Sigmoid colon (tissue), 7 donors: ENCODE data around the gene GABRR1. TPM values are rescaled to one million over a fixed set of nuclear protein-coding genes. Genes with fewer than 3 reads are reported as not detected.

Source experiments
- DNase-seq: peaks from one replicate; pipeline ENCODE4 v3.0.0-alpha.2; 2019
- H3K27ac ChIP-seq, 4 donors: fragments of 200-600 bp; sonication (generic); one replicate each; pipeline ENCODE4 v1.5.1; 2016 to 2019; ENCODE audit warnings: mild to moderate bottlenecking in 1 of 4
- H3K27me3 ChIP-seq, 3 donors: fragments of 200-600 bp; sonication (generic); one replicate each; pipeline ENCODE4 v1.5.1; 2019; ENCODE audit warnings: mild to moderate bottlenecking in 1 of 3
- H3K36me3 ChIP-seq, 4 donors: fragments of 200-600 bp; sonication (generic); one replicate each; pipeline ENCODE4 v1.5.1; 2016 to 2019
- H3K4me1 ChIP-seq, 4 donors: fragments of 200-600 bp; sonication (generic); one replicate each; pipeline ENCODE4 v1.5.1; 2017 to 2019
- H3K4me3 ChIP-seq, 4 donors: fragments of 200-600 bp; sonication (generic); one replicate each; pipeline ENCODE4 v1.5.1; 2017 to 2019; ENCODE audit warnings: mild to moderate bottlenecking in 2 of 4, moderate library complexity in 1 of 4
- H3K9me3 ChIP-seq, 4 donors: fragments of 200-600 bp in 3 of 4; sonication (generic) in 3 of 4; one replicate each; pipeline versions ENCODE4 v1.5.1 to v1.6.1; 2013 to 2019
- EP300 ChIP-seq, 4 donors: sonication (generic); formaldehyde crosslinking; IDR thresholded peaks; one replicate each; pipeline ENCODE4 v1.6.1; 2017; ENCODE audit warnings: antibody characterized with exemption in 4 of 4
- POLR2A ChIP-seq, 2 donors: fragments of 450-650 bp; IDR thresholded peaks; one replicate each; pipeline ENCODE4 v1.6.1; 2016; ENCODE audit warnings: antibody characterized with exemption in 2 of 2, mild to moderate bottlenecking in 2 of 2, moderate library complexity in 2 of 2
- POLR2AphosphoS5 ChIP-seq, 4 donors: sonication (generic); formaldehyde crosslinking; IDR thresholded peaks; one replicate each; pipeline ENCODE4 v1.6.1; 2017; ENCODE audit warnings: antibody characterized with exemption in 4 of 4
- WGBS, 2 donors: extraction: QIAGEN DNeasy Blood & Tissue Kit; methylation state at CpG; one replicate each; pipeline ENCODE4 v1.1.7; 2013; 5-methylcytosine and 5-hydroxymethylcytosine counted together
- intact Hi-C: fragments of 100-400 bp; cut with DNase I; formaldehyde crosslinking; loops from one replicate; pipeline ENCODE4 v1.15.1; 2023
- polyA plus RNA-seq, 3 donors: library from polyadenylated mRNA; stranded (reverse); fragments of 200-250 nt; gene quantifications; one replicate each; pipeline ENCODE4 v1.2.3, GENCODE V29; 2013
- total RNA-seq, 4 donors: library from RNA; depleted of rRNA; stranded (reverse); fragments of >200 nt; gene quantifications; one replicate each; pipeline ENCODE4 v1.1.0, GENCODE V29; 2016
- TF ChIP-seq, protein P1 (sequence below), 4 experiments: fragments of 450-650 bp in 3 of 4; fragments of 200-600 bp in 1 of 4; IDR thresholded peaks; one replicate each; pipeline ENCODE4 v1.5.1; 2016 to 2019; ENCODE audit warnings: antibody characterized with exemption in 4 of 4, mild to moderate bottlenecking in 3 of 4, moderate library complexity in 2 of 4
- donor health status: healthy with polysubstance abuse.
- donor health status: Bipolar disorder and iron deficiency.
- donor health status: healthy.

The GABRR1 gene
- total and polyA plus RNA-seq, 7 donors: 0.04 TPM; not detected in 6

DNA sequence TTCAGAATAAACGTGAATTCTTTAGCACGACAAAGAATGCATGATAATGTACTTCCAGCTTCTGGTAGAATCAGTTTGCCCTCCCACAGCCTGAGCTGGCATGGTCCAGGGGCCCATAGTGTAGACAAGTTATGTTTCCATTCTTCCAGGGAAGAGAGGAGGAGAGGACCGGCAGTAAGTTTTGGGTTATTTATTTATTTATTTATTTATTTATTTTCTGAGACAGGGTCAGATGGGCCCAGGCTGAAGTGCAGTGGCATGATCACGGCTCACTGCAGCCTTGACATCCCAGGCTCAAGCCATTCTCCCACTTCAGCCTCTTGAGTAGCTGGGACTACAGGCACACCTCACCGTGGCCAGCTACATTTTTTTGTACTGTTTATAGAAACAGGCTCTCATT is 4.7 kb downstream of the GABRR1 start:
- H3K4me3 ChIP-seq: no peak overlapping the region
- intact Hi-C loops: no loop called here
- no peaks in the 10 kb centered on the region for H3K36me3 ChIP-seq
- TF ChIP-seq POLR2AphosphoS5 (IDR thresholded peaks at IDR 0.05) (no peak), POLR2A (IDR thresholded peaks at IDR 0.05) (no peak), EP300 (IDR thresholded peaks at IDR 0.05) (no peak)
- TF ChIP-seq, protein P1, sequence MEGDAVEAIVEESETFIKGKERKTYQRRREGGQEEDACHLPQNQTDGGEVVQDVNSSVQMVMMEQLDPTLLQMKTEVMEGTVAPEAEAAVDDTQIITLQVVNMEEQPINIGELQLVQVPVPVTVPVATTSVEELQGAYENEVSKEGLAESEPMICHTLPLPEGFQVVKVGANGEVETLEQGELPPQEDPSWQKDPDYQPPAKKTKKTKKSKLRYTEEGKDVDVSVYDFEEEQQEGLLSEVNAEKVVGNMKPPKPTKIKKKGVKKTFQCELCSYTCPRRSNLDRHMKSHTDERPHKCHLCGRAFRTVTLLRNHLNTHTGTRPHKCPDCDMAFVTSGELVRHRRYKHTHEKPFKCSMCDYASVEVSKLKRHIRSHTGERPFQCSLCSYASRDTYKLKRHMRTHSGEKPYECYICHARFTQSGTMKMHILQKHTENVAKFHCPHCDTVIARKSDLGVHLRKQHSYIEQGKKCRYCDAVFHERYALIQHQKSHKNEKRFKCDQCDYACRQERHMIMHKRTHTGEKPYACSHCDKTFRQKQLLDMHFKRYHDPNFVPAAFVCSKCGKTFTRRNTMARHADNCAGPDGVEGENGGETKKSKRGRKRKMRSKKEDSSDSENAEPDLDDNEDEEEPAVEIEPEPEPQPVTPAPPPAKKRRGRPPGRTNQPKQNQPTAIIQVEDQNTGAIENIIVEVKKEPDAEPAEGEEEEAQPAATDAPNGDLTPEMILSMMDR (IDR thresholded peaks at IDR 0.05): no peak
- H3K9me3 ChIP-seq: no peaks in the 10 kb centered on the region
- peaks cover 0 to 2% (median 0%) of the 10 kb centered on the region in 4 donors for H3K4me1 ChIP-seq
- H3K27ac ChIP-seq: no peak overlapping the region
- WGBS, 2 donors: 72 to 76% methylated on average over 5 of the region's 5 CpGs
- no peak for DNase-seq
- H3K27me3 ChIP-seq: no peaks in the 10 kb centered on the region

DNA sequence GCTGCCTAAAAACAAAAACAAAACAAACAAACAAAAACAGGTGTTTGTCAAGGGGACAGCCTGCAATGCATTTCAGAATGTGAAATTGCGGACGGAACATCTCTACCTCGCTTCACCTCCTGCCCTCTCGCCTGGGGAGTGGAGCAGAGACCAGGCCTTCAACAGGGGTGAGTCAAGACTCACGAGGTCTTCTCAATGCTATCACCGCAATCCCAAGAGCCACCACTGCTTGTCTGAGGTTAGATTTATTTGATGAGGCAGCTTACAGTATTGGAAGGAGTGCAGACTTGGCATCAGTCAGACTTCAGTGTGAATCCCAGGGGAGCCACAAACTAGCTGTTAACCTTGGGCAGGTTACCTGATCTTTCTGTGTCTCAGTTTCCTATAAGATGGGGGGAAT is 7.7 kb downstream of the GABRR1 start:
- no peaks in the 10 kb centered on the region for H3K4me1 ChIP-seq
- no peak for TF ChIP-seq POLR2AphosphoS5 (IDR thresholded peaks at IDR 0.05)
- no peak for TF ChIP-seq POLR2A (IDR thresholded peaks at IDR 0.05)
- TF ChIP-seq EP300 (IDR thresholded peaks at IDR 0.05): no peak
- TF ChIP-seq, protein P1 (IDR thresholded peaks at IDR 0.05): no peak
- 88 to 95% methylated on average over 6 of the region's 6 CpGs for WGBS, 2 donors

DNA sequence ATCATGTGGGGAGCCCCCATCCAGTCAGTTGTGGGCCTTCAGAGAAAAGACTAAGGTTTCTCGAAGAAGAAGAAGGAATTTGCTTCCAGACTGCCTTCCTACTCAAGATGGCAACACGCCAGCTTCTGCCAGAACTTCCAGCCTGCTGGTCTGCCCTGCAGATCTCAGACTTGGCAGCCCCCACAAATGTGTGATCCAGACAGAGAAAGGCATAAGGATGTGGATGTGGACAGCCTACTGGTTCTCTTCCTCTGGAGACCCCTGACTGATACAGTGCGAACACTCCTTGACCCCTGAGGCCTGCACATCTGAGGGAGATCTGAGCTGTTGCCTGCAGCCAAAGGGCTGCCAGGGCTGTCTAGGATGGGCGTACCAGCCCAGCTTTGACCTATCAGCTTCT is 8.6 kb downstream of the GABRR1 start:
- no peaks in the 10 kb centered on the region for H3K9me3 ChIP-seq
- no peak for DNase-seq
- no peaks in the 10 kb centered on the region for H3K36me3 ChIP-seq
- intact Hi-C loops: no loop called here
- WGBS, 2 donors: 68 to 89% methylated on average over 4 of the region's 4 CpGs
- TF ChIP-seq POLR2AphosphoS5 (IDR thresholded peaks at IDR 0.05) (no peak), POLR2A (IDR thresholded peaks at IDR 0.05) (no peak), EP300 (IDR thresholded peaks at IDR 0.05) (no peak)
- TF ChIP-seq, protein P1 (IDR thresholded peaks at IDR 0.05): no peak
- no peaks in the 10 kb centered on the region for H3K4me1 ChIP-seq
- no peak overlapping the region for H3K4me3 ChIP-seq
- H3K27me3 ChIP-seq: no peaks in the 10 kb centered on the region
- no peak overlapping the region for H3K27ac ChIP-seq

More for the DNA sequence above, 7.7 kb downstream of the GABRR1 start:
- intact Hi-C loops: no loop called here
- Histone ChIP-seq H3K9me3 (no peaks in the 10 kb centered on the region), H3K4me3 (no peak overlapping the region), H3K27ac (no peak overlapping the region), H3K36me3 (no peaks in the 10 kb centered on the region), H3K27me3 (no peaks in the 10 kb centered on the region)
- DNase-seq: no peak

DNA sequence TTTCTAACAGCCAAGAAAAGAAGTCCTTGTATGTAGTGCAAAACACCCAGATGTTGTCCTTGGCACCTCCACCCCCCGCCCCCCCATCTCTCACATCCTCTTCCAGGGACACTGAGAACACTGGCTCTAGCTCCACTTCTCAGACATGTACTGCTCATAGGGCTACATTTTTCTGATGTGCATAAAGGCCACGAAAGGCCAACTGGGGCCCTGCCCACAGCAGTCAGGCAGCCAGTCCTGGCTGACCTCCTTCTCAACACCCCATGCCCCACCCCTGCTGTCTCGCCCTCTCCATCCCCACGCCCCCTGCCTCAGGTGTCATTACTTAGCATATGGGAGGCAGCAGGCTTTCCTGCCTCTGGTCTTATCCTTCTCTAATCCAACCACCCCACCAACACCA is 11.3 kb downstream of the GABRR1 start:
- Histone ChIP-seq H3K4me1 (no peaks in the 10 kb centered on the region), H3K27ac (no peak overlapping the region), H3K4me3 (no peak overlapping the region), H3K9me3 (no peaks in the 10 kb centered on the region), H3K36me3 (no peaks in the 10 kb centered on the region), H3K27me3 (no peaks in the 10 kb centered on the region)
- no peak for TF ChIP-seq POLR2AphosphoS5 (IDR thresholded peaks at IDR 0.05)
- TF ChIP-seq, protein P1 (IDR thresholded peaks at IDR 0.05): no peak
- no peak for TF ChIP-seq EP300 (IDR thresholded peaks at IDR 0.05)
- no peak for TF ChIP-seq POLR2A (IDR thresholded peaks at IDR 0.05)
- WGBS, 2 donors: 71 to 88% methylated on average over 4 of the region's 4 CpGs
- no peak for DNase-seq
- intact Hi-C loops: no loop called here

DNA sequence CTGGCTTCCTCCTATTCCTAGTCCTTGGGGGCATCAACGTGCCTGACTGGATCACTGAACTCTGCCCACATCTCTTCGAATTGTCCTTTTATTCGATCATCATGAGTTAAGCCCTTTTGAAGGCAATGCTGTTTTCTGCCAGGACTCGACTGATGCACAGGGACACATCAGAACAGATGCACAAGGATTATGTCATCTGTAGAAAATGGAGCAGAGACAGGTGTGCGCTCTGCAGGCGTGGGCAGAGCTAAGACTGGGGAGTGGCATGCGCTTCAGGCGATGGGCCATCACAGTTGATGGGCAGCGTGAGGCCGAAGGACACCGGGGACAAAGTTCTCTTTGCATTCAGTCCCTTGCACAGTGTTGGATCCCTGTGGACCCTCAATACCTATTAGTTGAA is 13.1 kb downstream of the GABRR1 start:
- no peak for DNase-seq
- Histone ChIP-seq H3K4me3 (no peak overlapping the region), H3K27ac (no peak overlapping the region), H3K4me1 (no peaks in the 10 kb centered on the region), H3K27me3 (no peaks in the 10 kb centered on the region), H3K9me3 (no peaks in the 10 kb centered on the region), H3K36me3 (no peaks in the 10 kb centered on the region)
- 87 to 92% methylated on average over 11 of the region's 11 CpGs for WGBS, 2 donors
- intact Hi-C loops: no loop called here
- no peak for TF ChIP-seq EP300 (IDR thresholded peaks at IDR 0.05)
- TF ChIP-seq, protein P1 (IDR thresholded peaks at IDR 0.05): no peak
- no peak for TF ChIP-seq POLR2A (IDR thresholded peaks at IDR 0.05)
- no peak for TF ChIP-seq POLR2AphosphoS5 (IDR thresholded peaks at IDR 0.05)
